ENCODE measurements around the gene PANK1.

PANK1 gene

GRCh38 chr10:89615824-89616223, 29.2 kb downstream of the PANK1 start:
- no peak for TF ChIP-seq EP300 (IDR thresholded peaks at IDR 0.05; ENCODE audit: borderline replicate concordance)
- no peak for TF ChIP-seq NFIC (IDR thresholded peaks at IDR 0.05)
- TF ChIP-seq FOXM1 (IDR thresholded peaks at IDR 0.05; ENCODE audit: borderline replicate concordance, low read depth) = no peak
- TF ChIP-seq TAF1 (IDR thresholded peaks at IDR 0.05; ENCODE audit: low read depth) = no peak
- TF ChIP-seq USF1 (IDR thresholded peaks at IDR 0.05) = no peak
- TF ChIP-seq MAX (IDR thresholded peaks at IDR 0.05) = no peak
- TF ChIP-seq CEBPB (IDR thresholded peaks at IDR 0.05) = no peak
- no peak for TF ChIP-seq TCF12 (IDR thresholded peaks at IDR 0.05; ENCODE audit: low read depth)
- no peak for TF ChIP-seq ZBTB7A (IDR thresholded peaks at IDR 0.05; ENCODE audit: low read depth)
- no peak for TF ChIP-seq RAD21 (IDR thresholded peaks at IDR 0.05; ENCODE audit: low read depth)
- TF ChIP-seq YY1 (IDR thresholded peaks at IDR 0.05; ENCODE audit: low read depth) = no peak
- TF ChIP-seq CREB1 (IDR thresholded peaks at IDR 0.05; ENCODE audit: low read depth) = no peak
- TF ChIP-seq EGR1 (IDR thresholded peaks at IDR 0.05) = no peak
- TF ChIP-seq TEAD4 (IDR thresholded peaks at IDR 0.05) = no peak
- no peak for TF ChIP-seq REST (IDR thresholded peaks at IDR 0.05; ENCODE audit: low read depth)

- no peak for TF ChIP-seq TEAD4 (IDR thresholded peaks at IDR 0.05)
- no peak for TF ChIP-seq CREB1 (IDR thresholded peaks at IDR 0.05; ENCODE audit: low read depth)
- TF ChIP-seq MAX (IDR thresholded peaks at IDR 0.05) = no peak
- TF ChIP-seq EGR1 (IDR thresholded peaks at IDR 0.05) = no peak
These were observed 29.9 kb downstream of the PANK1 start for GRCh38 chr10:89615112-89615511.

- no peak for TF ChIP-seq FOXM1 (IDR thresholded peaks at IDR 0.05; ENCODE audit: borderline replicate concordance, low read depth)
- TF ChIP-seq CEBPB (IDR thresholded peaks at IDR 0.05) = no peak
- TF ChIP-seq TCF12 (IDR thresholded peaks at IDR 0.05; ENCODE audit: low read depth) = no peak
- TF ChIP-seq TAF1 (IDR thresholded peaks at IDR 0.05; ENCODE audit: low read depth) = no peak
- TF ChIP-seq YY1 (IDR thresholded peaks at IDR 0.05; ENCODE audit: low read depth) = no peak
These were observed 31.5 kb downstream of the PANK1 start for GRCh38 chr10:89613582-89613981.

GRCh38 chr10:89611282-89611681, 33.8 kb downstream of the PANK1 start:
- TF ChIP-seq TAF1 (IDR thresholded peaks at IDR 0.05; ENCODE audit: low read depth) = no peak
- TF ChIP-seq TEAD4 (IDR thresholded peaks at IDR 0.05) = no peak
- no peak for TF ChIP-seq ZBTB7A (IDR thresholded peaks at IDR 0.05; ENCODE audit: low read depth)
- no peak for TF ChIP-seq USF1 (IDR thresholded peaks at IDR 0.05)
- no peak for TF ChIP-seq RAD21 (IDR thresholded peaks at IDR 0.05; ENCODE audit: low read depth)
- no peak for TF ChIP-seq YY1 (IDR thresholded peaks at IDR 0.05; ENCODE audit: low read depth)
- TF ChIP-seq EGR1 (IDR thresholded peaks at IDR 0.05) = no peak
- TF ChIP-seq REST (IDR thresholded peaks at IDR 0.05; ENCODE audit: low read depth) = no peak
- TF ChIP-seq TCF12 (IDR thresholded peaks at IDR 0.05; ENCODE audit: low read depth) = no peak
- no peak for TF ChIP-seq FOXM1 (IDR thresholded peaks at IDR 0.05; ENCODE audit: borderline replicate concordance, low read depth)

- TF ChIP-seq EGR1 (IDR thresholded peaks at IDR 0.05) (no peak), RAD21 (IDR thresholded peaks at IDR 0.05; ENCODE audit: low read depth) (no peak), TAF1 (IDR thresholded peaks at IDR 0.05; ENCODE audit: low read depth) (no peak), MAX (IDR thresholded peaks at IDR 0.05) (no peak)
These were observed 35.2 kb downstream of the PANK1 start for GRCh38 chr10:89609833-89610346.

- TF ChIP-seq CREB1 (IDR thresholded peaks at IDR 0.05; ENCODE audit: low read depth) = no peak
- TF ChIP-seq FOXM1 (IDR thresholded peaks at IDR 0.05; ENCODE audit: borderline replicate concordance, low read depth) = no peak
- no peak for TF ChIP-seq YY1 (IDR thresholded peaks at IDR 0.05; ENCODE audit: low read depth)
- TF ChIP-seq MAX (IDR thresholded peaks at IDR 0.05) = no peak
- TF ChIP-seq TEAD4 (IDR thresholded peaks at IDR 0.05) = no peak
- TF ChIP-seq NFIC (IDR thresholded peaks at IDR 0.05) = no peak
- TF ChIP-seq TAF1 (IDR thresholded peaks at IDR 0.05; ENCODE audit: low read depth) = no peak
These were observed 40.8 kb downstream of the PANK1 start for GRCh38 chr10:89604200-89604599.
